ENCODE measurements around the gene GRK4.
"Not testable (repeated sequence)": the region's sequence is repeated elsewhere in the genome, so short reads cannot be mapped to it uniquely, and the experiment has no call there.

GRK4 gene

GRCh38 chr4:2942532-2943363 lies 20.6 kb upstream of the GRK4 start:
- DNase-seq, result no peak

- no peak for DNase-seq
Observed at GRCh38 chr4:2943364-2944090, 19.8 kb upstream of the GRK4 start.

GRCh38 chr4:2944091-2944482 lies 19.3 kb upstream of the GRK4 start:
- DNase-seq, result no peak

GRCh38 chr4:2944586-2945526 lies 18.5 kb upstream of the GRK4 start:
- DNase-seq, result no peak

- not testable (repeated sequence) for DNase-seq
Observed at GRCh38 chr4:2945619-2946604, 17.5 kb upstream of the GRK4 start.

GRCh38 chr4:2946812-2947600 lies 16.4 kb upstream of the GRK4 start:
- no peak for DNase-seq

- no peak for DNase-seq
Observed at GRCh38 chr4:2947926-2948325, 15.4 kb upstream of the GRK4 start.

GRCh38 chr4:2948895-2949781 lies 14.2 kb upstream of the GRK4 start:
- no peak for DNase-seq

GRCh38 chr4:2949782-2950125 lies 13.6 kb upstream of the GRK4 start:
- no peak for DNase-seq

GRCh38 chr4:2950221-2950989 lies 13.0 kb upstream of the GRK4 start:
- DNase-seq, result no peak

- no peak for DNase-seq
Observed at GRCh38 chr4:2953496-2953895, 9.9 kb upstream of the GRK4 start.

GRCh38 chr4:2954358-2955185 lies 8.8 kb upstream of the GRK4 start:
- no peak for DNase-seq

GRCh38 chr4:2955186-2956044 lies 8.0 kb upstream of the GRK4 start:
- DNase-seq, result not testable (repeated sequence)

GRCh38 chr4:2958446-2958845 lies 4.9 kb upstream of the GRK4 start:
- DNase-seq, result no peak

GRCh38 chr4:2960450-2960849 lies 2.9 kb upstream of the GRK4 start:
- DNase-seq, result not testable (repeated sequence)

- no peak for DNase-seq
Observed at GRCh38 chr4:2961421-2961810, 2.0 kb upstream of the GRK4 start.

GRCh38 chr4:2961811-2962441 lies 1.4 kb upstream of the GRK4 start:
- DNase-seq, result no peak
